Measurements from ENCODE around the gene ATXN2.

- no peak for TF ChIP-seq TAF1 (IDR thresholded peaks at IDR 0.05; ENCODE audit: low read depth, low read length)
- TF ChIP-seq POLR2A (IDR thresholded peaks at IDR 0.05; ENCODE audit: low read depth, low read length): no peak
- TF ChIP-seq SPI1 (IDR thresholded peaks at IDR 0.05; ENCODE audit: low read depth, low read length): no peak
- no peak for TF ChIP-seq POLR2AphosphoS5 (IDR thresholded peaks at IDR 0.05; ENCODE audit: low read depth, low read length)
- TF ChIP-seq PAX5 (IDR thresholded peaks at IDR 0.05; ENCODE audit: insufficient read depth, low read length, severe bottlenecking): no peak
- no peak for TF ChIP-seq POU2F2 (IDR thresholded peaks at IDR 0.05; ENCODE audit: low read depth, low read length)
These were observed 27.1 kb upstream of the ATXN2 start for GRCh38 chr12:111626230-111626629.
